Vagina (tissue), 2 donors: ENCODE measurements around the gene GRN.

Experiments
- CTCF ChIP-seq, 3 experiments: fragments of 450-650 bp in 2 of 3; fragments of 200-600 bp in 1 of 3; sonication (generic) in 1 of 3; IDR thresholded peaks; one replicate each; pipeline ENCODE4 v1.5.1; 2017 to 2019; ENCODE audit warnings: antibody characterized with exemption in 3 of 3, mild to moderate bottlenecking in 2 of 3, moderate library complexity in 2 of 3
- POLR2A ChIP-seq, 2 donors: fragments of 450-650 bp; IDR thresholded peaks; one replicate each; pipeline ENCODE4 v1.6.1; 2017; ENCODE audit warnings: antibody characterized with exemption in 2 of 2, mild to moderate bottlenecking in 2 of 2, moderate library complexity in 2 of 2
- POLR2AphosphoS5 ChIP-seq, 2 donors: sonication (generic); formaldehyde crosslinking; IDR thresholded peaks; one replicate each; pipeline ENCODE4 v1.9.0; 2017; ENCODE audit warnings: antibody characterized with exemption in 2 of 2, mild to moderate bottlenecking in 2 of 2, low read depth in 1 of 2; ENCODE audit not compliant: insufficient read depth in 1 of 2

GRCh38 chr17:44314869-44315661, 30.0 kb upstream of the GRN start:
- TF ChIP-seq POLR2A (IDR thresholded peaks at IDR 0.05): no peak
- no peak for TF ChIP-seq CTCF (IDR thresholded peaks at IDR 0.05)
- no peak for TF ChIP-seq POLR2AphosphoS5 (IDR thresholded peaks at IDR 0.05; ENCODE audit: insufficient read depth in 1 of 2, low read depth in 1 of 2)
